OCI-LY3 (cell line): Measurements from ENCODE around the gene CTNND2.

Source experiments
- CTCF ChIP-seq: fragments of 200-600, 300-600 bp; sonication (generic); IDR thresholded peaks from 2 replicates; pipeline ENCODE4 v1.5.1; 2014; ENCODE audit warnings: antibody characterized with exemption, low read length, low read depth
- EZH2phosphoT487 ChIP-seq: fragments of 200-600 bp; shearing (Covaris generic); IDR thresholded peaks from 2 replicates; pipeline ENCODE4 v1.6.1; 2018; ENCODE audit warnings: antibody characterized with exemption, mixed run types, low read depth

GRCh38 chr5:11803436-11803835, 100.8 kb downstream of the CTNND2 start:
- TF ChIP-seq CTCF, result no peak
- no peak for TF ChIP-seq EZH2phosphoT487
